PFSK-1 (cell line): Measurements from ENCODE around the gene HMGCLL1.

Experiments
- POLR2AphosphoS5 ChIP-seq: IDR thresholded peaks from 2 replicates; pipeline ENCODE4 v1.6.1; 2012; ENCODE audit warnings: low read depth, mild to moderate bottlenecking, control low read depth, low read length, moderate library complexity
- REST ChIP-seq, 2 experiments: IDR thresholded peaks; 2 replicates each; pipeline versions ENCODE4 v1.6.1 to v1.8.0; 2011 to 2012; ENCODE audit warnings: low read depth in 2 of 2, low read length in 2 of 2, control low read depth in 1 of 2, inconsistent platforms in 1 of 2, mild to moderate bottlenecking in 1 of 2, moderate library complexity in 1 of 2; ENCODE audit not compliant: insufficient read depth in 1 of 2
- SIN3A ChIP-seq: IDR thresholded peaks from 2 replicates; pipeline ENCODE4 v1.6.1; 2012; ENCODE audit warnings: mild to moderate bottlenecking, low read length, moderate library complexity, borderline replicate concordance; ENCODE audit not compliant: insufficient read depth
- TAF1 ChIP-seq: IDR thresholded peaks from 2 replicates; pipeline ENCODE4 v1.6.1; 2012; ENCODE audit warnings: low read length, control low read depth, borderline replicate concordance; ENCODE audit not compliant: insufficient read depth

DNA sequence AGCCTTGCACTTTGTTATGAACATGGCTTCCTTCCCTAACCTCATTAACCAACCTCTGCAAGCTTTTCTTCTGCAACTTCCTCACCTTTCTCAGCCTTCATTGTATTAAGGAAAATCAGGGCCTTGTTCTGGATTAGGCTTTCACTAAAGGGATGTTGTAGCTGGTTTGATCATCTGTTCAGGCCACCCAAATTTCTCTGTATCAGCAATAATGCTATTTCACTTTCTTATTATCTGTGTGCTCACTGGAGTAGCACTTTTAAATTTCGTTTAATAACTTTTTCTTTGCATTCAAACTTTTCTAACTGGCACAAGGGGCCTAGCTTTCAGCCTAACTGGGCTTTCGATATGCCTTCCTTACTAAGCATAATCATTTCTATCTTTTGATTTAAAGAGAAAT lies 155.1 kb downstream of the HMGCLL1 start:
- TF ChIP-seq POLR2AphosphoS5 (no peak), REST (IDR thresholded peaks at IDR 0.05; ENCODE audit: insufficient read depth in 1 of 2, low read depth in 2 of 2, low read length in 2 of 2) (no peak), TAF1 (no peak), SIN3A (no peak)
